Aorta (tissue), 5 donors: ENCODE results near the gene LY86. TPM values are rescaled to one million over a fixed set of nuclear protein-coding genes. Genes with fewer than 3 reads are reported as not detected.

Experiments
- ATAC-seq: fragments of 200-7000 bp; cut with Tn5 transposase; one replicate; pipeline ENCODE4 v1.9.1; 2022; ENCODE audit warnings: moderate library complexity; ENCODE audit not compliant: low FRiP score
- DNase-seq, 2 donors: peaks; one replicate each; pipeline ENCODE4 v3.0.0-alpha.2; 2020
- H3K27ac ChIP-seq, 2 donors: one replicate each; pipeline ENCODE4 v1.5.1; 2013; ENCODE audit warnings: low read length in 2 of 2, mild to moderate bottlenecking in 2 of 2, moderate library complexity in 2 of 2, control low read depth in 1 of 2, inconsistent platforms in 1 of 2, low read depth in 1 of 2
- H3K27me3 ChIP-seq, 2 donors: one replicate each; pipeline ENCODE4 v1.6.1; 2013; ENCODE audit warnings: control low read depth in 1 of 2, low read length in 1 of 2, mild to moderate bottlenecking in 1 of 2, moderate library complexity in 1 of 2; ENCODE audit not compliant: insufficient read depth in 2 of 2, control insufficient read depth in 1 of 2
- H3K36me3 ChIP-seq, 2 donors: one replicate each; pipeline ENCODE4 v1.6.1; 2013; ENCODE audit warnings: control low read depth in 1 of 2, low read length in 1 of 2, mild to moderate bottlenecking in 1 of 2; ENCODE audit not compliant: insufficient read depth in 2 of 2, control insufficient read depth in 1 of 2
- H3K4me1 ChIP-seq, 2 donors: one replicate each; pipeline ENCODE4 v1.6.1; 2013; ENCODE audit warnings: low read length in 2 of 2, control low read depth in 1 of 2, mild to moderate bottlenecking in 1 of 2, moderate library complexity in 1 of 2; ENCODE audit not compliant: insufficient read depth in 2 of 2, control insufficient read depth in 1 of 2
- H3K4me3 ChIP-seq, 2 donors: one replicate each; pipeline ENCODE4 v1.5.1; 2013; ENCODE audit warnings: low read length in 2 of 2, control low read depth in 1 of 2, mild to moderate bottlenecking in 1 of 2
- H3K9me3 ChIP-seq: one replicate; pipeline ENCODE4 v1.6.1; 2013; ENCODE audit warnings: mild to moderate bottlenecking, low read length; ENCODE audit not compliant: control insufficient read depth
- WGBS, 2 donors: extraction: QIAGEN DNeasy Blood & Tissue Kit; methylation state at CpG; one replicate each; pipeline ENCODE4 v1.1.7; 2013; 5-methylcytosine and 5-hydroxymethylcytosine counted together
- intact Hi-C, 2 donors: fragments of 100-400 bp; cut with DNase I; formaldehyde crosslinking; loops; one replicate each; pipeline versions ENCODE4 v1.14.2 to v1.15.0; 2022
- polyA plus RNA-seq, 2 donors: library from polyadenylated mRNA; stranded (reverse); fragments of 200-250 nt; gene quantifications; one replicate each; pipeline ENCODE4 v1.2.3, GENCODE V29; 2013
- total RNA-seq, 2 donors: library from RNA; stranded (reverse); fragmentation: NEBNext Ultra II Directional; extraction: Animal tissue kit (Norgen Biotek cat#: 25700); gene quantifications; one replicate each; pipeline ENCODE4 v1.2.1, GENCODE V29; 2021
- donor health status: healthy with polysubstance abuse.
- donor health status: Bipolar disorder and iron deficiency.
- donor health status: DM: no; HTN: no; CAD: no.
- donor health status: DM: no; HTN: no; CAD: no.
- donor health status: DM: yes; HTN: yes; CAD: no.

The LY86 gene
- total and polyA plus RNA-seq, 4 donors: 2.6 to 10.5 (median 3.9) TPM

DNA sequence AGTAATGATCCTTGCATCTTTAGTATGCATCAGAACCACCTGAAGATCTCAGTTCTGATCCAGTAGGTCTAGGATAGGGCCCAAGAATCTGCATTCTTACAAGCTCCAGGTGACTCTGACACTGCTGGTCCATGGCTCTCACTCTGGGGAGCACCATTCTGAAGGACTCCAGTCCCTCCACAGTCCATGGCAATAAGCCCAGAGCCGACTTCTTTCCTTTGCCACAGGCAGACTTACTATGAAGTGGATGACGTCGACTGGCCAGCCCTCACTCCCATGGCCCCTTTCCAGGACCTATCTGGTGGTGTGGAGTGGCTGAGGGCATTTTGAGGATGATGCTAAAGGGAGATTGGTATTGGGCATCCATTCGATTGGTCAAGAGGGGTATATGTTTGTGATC is 21.8 kb upstream of the LY86 start:
- H3K36me3 ChIP-seq: no peaks in the 10 kb centered on the region
- H3K4me1 ChIP-seq: no peaks in the 10 kb centered on the region
- no peaks in the 10 kb centered on the region for H3K27me3 ChIP-seq
- WGBS, 2 donors: 58 to 61% methylated on average over 4 of the region's 4 CpGs
- H3K27ac ChIP-seq: no peak overlapping the region
- no peak overlapping the region for H3K4me3 ChIP-seq
- ATAC-seq (no peak), DNase-seq (no peak)
- intact Hi-C loops: no loop called here
- no peaks in the 10 kb centered on the region for H3K9me3 ChIP-seq

DNA sequence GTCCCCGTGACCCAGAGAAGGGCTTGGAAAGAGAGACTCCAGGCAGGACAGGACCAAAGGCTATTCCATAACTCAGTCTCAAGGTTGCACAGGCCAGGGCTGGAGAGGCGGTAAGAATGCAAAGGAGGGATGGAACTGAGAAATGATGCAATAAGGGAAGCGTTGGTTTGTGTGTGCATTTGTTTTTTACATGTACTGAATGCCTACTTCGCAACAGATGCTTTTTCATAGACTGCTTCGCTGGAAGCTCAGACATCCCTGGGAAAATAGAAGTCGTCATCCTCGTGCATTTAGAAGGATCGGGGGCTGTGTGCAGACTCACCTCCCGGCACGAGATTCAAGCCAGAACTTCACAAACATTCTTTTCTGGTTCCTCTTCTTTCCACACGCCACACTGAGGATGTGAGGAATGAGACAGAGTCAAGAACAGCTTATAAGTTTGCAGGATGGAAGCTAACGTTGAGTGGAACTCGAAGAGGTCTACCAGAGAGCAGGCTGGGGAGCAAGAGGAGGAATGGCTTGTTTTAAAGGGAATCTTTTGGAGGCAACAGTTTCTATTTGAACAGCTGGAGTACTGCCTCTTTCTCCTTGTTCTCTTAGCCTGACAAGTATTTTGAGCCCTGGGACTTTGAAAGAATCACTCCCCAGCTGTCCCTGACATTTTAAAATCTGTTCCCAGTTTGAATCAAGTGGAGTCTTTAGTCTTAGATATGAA is 19.3 kb upstream of the LY86 start:
- H3K27ac ChIP-seq: no peak overlapping the region
- no peaks in the 10 kb centered on the region for H3K9me3 ChIP-seq
- intact Hi-C loops: no loop called here
- whole genome bisulfite sequencing, 2 donors: 56 to 69% methylated on average over 13 of the region's 13 CpGs
- ATAC-seq: no peak
- no peak for DNase-seq
- H3K4me1 ChIP-seq: no peaks in the 10 kb centered on the region
- H3K27me3 ChIP-seq: no peaks in the 10 kb centered on the region
- no peak overlapping the region for H3K4me3 ChIP-seq
- H3K36me3 ChIP-seq: no peaks in the 10 kb centered on the region

DNA sequence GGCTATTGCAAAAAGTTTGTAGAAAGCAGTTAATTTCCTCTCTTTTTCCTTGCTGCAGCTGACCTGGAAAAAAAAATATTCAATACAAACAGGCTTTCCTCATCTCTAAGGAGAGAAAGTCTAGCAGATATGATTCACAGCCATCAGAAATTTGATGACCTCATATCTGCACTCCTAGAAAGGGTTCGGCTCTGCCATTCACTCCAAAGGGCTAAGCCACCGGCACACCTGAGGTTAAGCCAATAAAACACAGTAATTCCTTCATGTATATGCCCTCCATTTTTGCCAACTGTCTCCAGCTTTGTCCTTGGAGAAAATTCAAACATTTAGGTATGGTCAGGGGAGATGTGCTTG is 18.7 kb upstream of the LY86 start:
- Histone ChIP-seq H3K4me3 (no peak overlapping the region), H3K4me1 (no peaks in the 10 kb centered on the region), H3K27me3 (no peaks in the 10 kb centered on the region), H3K9me3 (no peaks in the 10 kb centered on the region), H3K27ac (no peak overlapping the region), H3K36me3 (no peaks in the 10 kb centered on the region)
- intact Hi-C loops: no loop called here
- no peak for DNase-seq
- ATAC-seq: no peak
- WGBS, 2 donors: 79 to 89% methylated on average over 2 of the region's 2 CpGs

DNA sequence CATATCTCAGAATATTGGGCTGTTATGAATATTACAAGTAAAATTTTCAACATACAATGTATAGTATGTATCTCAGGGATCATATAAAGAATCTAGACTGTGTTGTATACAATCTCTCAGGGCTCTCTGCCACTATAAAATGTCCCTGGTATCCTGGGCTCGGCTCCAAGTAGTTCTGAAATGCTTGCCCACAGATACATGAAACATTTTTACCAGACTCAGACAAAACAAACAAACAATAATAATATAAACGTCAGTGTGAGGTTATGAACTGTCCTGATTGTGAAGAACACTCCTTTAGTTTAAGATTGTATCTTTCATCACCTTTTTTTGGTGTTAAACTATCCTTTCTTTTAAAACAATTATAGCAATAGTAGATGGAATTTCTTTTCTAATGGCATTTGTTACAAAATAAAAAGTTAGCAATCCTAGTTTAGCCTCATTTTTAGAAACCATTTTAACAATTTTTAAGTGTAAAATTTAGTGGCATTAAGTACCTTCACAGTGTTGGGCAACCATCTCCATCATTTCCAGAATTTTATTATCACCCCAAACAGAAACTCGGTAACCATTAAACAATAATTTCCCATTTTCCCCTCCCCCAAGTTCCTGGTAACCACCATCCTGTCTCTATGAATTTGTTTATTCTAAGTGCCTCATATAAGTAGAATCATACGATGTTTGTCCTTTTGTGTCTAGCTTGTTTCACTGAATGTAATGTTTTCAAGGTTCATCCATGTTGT is 17.4 kb upstream of the LY86 start:
- 47 to 52% methylated on average over 4 of the region's 4 CpGs for WGBS, 2 donors
- Histone ChIP-seq H3K27ac (no peak overlapping the region), H3K36me3 (no peaks in the 10 kb centered on the region), H3K4me3 (no peak overlapping the region), H3K9me3 (peaks cover 4% of the 10 kb centered on the region), H3K4me1 (no peaks in the 10 kb centered on the region), H3K27me3 (peaks cover 0 to 2% of the 10 kb centered on the region in 2 donors)
- DNase-seq (no peak), ATAC-seq (no peak)
- intact Hi-C loops: no loop called here

DNA sequence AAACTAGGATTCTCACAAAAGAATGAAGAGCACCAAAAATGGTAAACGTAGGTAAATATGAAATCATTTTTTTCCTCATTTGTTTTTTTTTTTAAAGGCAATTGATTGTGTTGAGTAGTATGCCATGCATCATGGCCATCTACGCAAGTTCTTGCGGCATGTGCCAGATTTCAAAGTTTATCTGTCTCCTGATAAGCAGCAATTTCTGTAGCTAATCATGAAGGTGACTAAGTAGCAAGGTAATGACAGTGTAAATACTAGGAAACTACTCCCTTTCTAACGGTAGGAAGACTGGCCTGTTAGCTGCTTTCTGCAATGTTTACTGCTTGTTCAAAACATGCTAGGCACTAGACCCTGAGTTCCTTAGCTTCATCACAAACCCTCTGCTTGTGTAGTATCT is 13.4 kb upstream of the LY86 start:
- no peaks in the 10 kb centered on the region for H3K36me3 ChIP-seq
- no peak overlapping the region for H3K4me3 ChIP-seq
- H3K4me1 ChIP-seq: no peaks in the 10 kb centered on the region
- H3K9me3 ChIP-seq: peaks cover 4% of the 10 kb centered on the region
- no peak overlapping the region for H3K27ac ChIP-seq
- DNase-seq: no peak
- H3K27me3 ChIP-seq: peaks cover 0 to 2% of the 10 kb centered on the region in 2 donors
- ATAC-seq: no peak
- WGBS, 2 donors: 83 to 86% methylated on average over 4 of the region's 4 CpGs
- intact Hi-C loops: no loop called here

DNA sequence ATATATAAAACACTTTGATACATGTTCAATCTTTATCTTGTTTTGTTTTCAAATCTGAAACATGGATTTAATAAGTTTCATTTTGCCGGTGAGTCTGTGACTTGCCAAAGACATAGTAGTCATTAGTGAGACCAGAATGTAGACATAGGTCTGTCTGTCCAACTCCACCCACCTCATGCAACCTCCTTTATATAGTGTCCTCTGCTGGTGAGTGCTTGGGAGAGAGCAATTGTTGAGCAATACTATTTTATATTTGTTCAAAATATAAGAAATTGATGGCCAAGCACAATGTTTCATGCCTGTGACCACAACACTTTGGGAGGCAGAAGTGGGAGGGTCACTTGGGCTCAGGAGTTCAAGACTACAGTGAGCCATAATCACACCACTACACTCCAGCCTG is 10.8 kb upstream of the LY86 start:
- Histone ChIP-seq H3K4me3 (no peak overlapping the region), H3K4me1 (no peaks in the 10 kb centered on the region), H3K36me3 (no peaks in the 10 kb centered on the region), H3K9me3 (peaks cover 4% of the 10 kb centered on the region), H3K27me3 (peaks cover 0 to 2% of the 10 kb centered on the region in 2 donors), H3K27ac (no peak overlapping the region)
- ATAC-seq (no peak), DNase-seq (no peak)
- intact Hi-C loops: no loop called here
- WGBS, 2 donors: 72 to 84% methylated on average over 1 of the region's 1 CpG

DNA sequence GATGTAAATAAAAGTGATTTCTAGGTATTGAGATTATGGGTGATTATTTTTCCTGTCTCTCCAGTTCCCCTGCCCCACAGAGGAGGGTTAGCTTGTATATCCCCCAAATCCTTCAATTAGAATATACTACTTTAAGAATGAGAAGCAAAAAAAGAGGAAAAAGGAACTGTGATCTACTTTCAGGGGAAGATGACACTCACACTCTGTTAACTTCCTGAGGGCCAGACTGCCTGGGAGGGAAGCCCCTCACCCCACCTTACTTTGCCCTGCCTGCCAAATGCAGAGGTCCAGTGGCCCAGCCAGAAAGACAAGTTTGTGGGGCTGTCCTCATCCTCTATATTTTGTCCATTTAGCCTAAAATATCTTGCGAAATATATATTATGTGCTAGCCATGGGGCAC is 9.2 kb upstream of the LY86 start:
- peaks cover 4% of the 10 kb centered on the region for H3K9me3 ChIP-seq
- ATAC-seq (no peak), DNase-seq (no peak)
- peaks cover 0 to 2% of the 10 kb centered on the region in 2 donors for H3K27me3 ChIP-seq
- intact Hi-C loops: no loop called here
- H3K27ac ChIP-seq: no peak overlapping the region
- H3K4me3 ChIP-seq: no peak overlapping the region
- H3K36me3 ChIP-seq: no peaks in the 10 kb centered on the region
- 91 to 100% methylated on average over 1 of the region's 1 CpG for WGBS, 2 donors
- no peaks in the 10 kb centered on the region for H3K4me1 ChIP-seq

DNA sequence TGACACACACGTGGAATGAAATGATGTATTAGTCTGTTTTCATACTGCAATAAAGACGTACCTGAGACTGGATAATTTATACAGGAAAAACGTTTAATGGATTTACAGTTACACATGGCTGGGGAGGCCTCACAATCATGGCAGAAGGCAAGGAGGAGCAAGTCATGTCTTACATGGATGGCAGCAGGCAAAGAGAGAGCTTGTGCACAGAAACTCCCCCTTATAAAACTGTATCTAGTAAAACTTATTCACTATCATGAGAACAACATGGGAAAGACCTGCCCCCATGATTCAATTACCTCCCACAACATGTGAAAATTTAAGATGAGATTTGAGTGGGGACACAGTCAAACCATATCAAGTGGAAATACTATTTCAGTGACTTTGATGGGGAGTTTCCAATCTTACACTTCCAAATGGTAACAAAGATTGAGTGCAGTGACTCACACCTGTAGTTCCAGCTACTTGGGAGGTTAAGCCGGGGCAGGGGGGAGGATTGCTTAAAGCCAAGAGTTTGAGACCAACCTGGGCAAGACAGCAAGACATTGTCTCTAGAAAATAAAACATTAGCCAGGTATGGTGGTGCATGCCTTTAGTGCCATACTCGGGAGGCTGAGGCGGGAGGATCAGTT is 8.2 kb upstream of the LY86 start:
- no peak for DNase-seq
- H3K9me3 ChIP-seq: peaks cover 1% of the 10 kb centered on the region

DNA sequence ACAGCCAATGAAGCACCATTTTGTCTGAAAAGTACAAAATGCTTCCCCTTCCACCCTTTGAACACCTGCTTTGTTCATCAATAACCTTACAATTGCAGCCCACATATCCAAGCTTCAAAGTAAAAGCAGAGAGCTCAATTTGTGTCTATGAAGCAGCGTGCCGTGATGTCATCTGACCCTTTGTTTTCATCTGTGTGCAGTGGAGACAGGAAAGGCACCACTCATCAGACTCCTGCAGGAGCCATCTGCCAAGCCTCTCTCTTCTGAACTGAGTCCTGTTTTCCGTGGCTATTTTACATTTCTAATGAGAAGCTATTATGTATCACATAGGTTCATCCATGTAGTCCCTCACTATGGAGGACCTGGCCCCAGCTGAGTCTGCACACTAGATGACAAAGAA is 7.5 kb upstream of the LY86 start:
- H3K9me3 ChIP-seq: no peaks in the 10 kb centered on the region
- H3K4me3 ChIP-seq: no peak overlapping the region
- 81 to 84% methylated on average over 3 of the region's 3 CpGs for WGBS, 2 donors
- H3K27me3 ChIP-seq: no peaks in the 10 kb centered on the region
- ATAC-seq: no peak
- no peaks in the 10 kb centered on the region for H3K36me3 ChIP-seq
- intact Hi-C loops: no loop called here
- H3K4me1 ChIP-seq: no peaks in the 10 kb centered on the region
- no peak for DNase-seq
- no peak overlapping the region for H3K27ac ChIP-seq

More for the DNA sequence above, 8.2 kb upstream of the LY86 start:
- intact Hi-C loops: no loop called here
- Histone ChIP-seq H3K27ac (no peak overlapping the region), H3K27me3 (peaks cover 0 to under 1% of the 10 kb centered on the region in 2 donors), H3K4me1 (no peaks in the 10 kb centered on the region), H3K4me3 (no peak overlapping the region), H3K36me3 (no peaks in the 10 kb centered on the region)
- WGBS, 2 donors: 82 to 86% methylated on average over 6 of the region's 6 CpGs
- ATAC-seq: no peak
